OCI-LY3 (cell line): ENCODE data around the gene GRIP2.

Experiments used
- H2AFZ ChIP-seq: fragments of 200-600, 300-600 bp; shearing (Covaris generic); 2 replicates; pipeline ENCODE4 v1.6.0; 2014; ENCODE audit warnings: antibody characterized with exemption, low read depth, low read length
- H3K27ac ChIP-seq: fragments of 200-600, 300-600 bp; sonication (generic); 2 replicates; pipeline ENCODE4 v1.5.1; 2014; ENCODE audit warnings: mild to moderate bottlenecking, low read length, moderate library complexity, mixed read lengths
- H3K27me3 ChIP-seq: fragments of 200-600, 300-600 bp; sonication (generic); 2 replicates; pipeline ENCODE4 v1.6.1; 2014; ENCODE audit warnings: low read depth, low read length, mixed read lengths
- H3K36me3 ChIP-seq: fragments of 200-600, 300-600 bp; sonication (generic); replicated peaks from 2 replicates; pipeline ENCODE3; 2014; ENCODE audit warnings: low read depth, low read length, mixed read lengths
- H3K4me1 ChIP-seq: fragments of 300-600, 200-600 bp; sonication (generic); 2 replicates; pipeline ENCODE4 v1.6.1; 2014; ENCODE audit warnings: low read length, mixed read lengths
- H3K4me2 ChIP-seq: fragments of 200-600, 300-600 bp; sonication (generic); 2 replicates; pipeline ENCODE4 v1.6.1; 2014; ENCODE audit warnings: low read length, mixed read lengths
- H3K4me3 ChIP-seq: fragments of 300-600, 200-600 bp; sonication (generic); 2 replicates; pipeline ENCODE4 v1.5.1; 2014; ENCODE audit warnings: antibody characterized with exemption, mild to moderate bottlenecking, low read length, moderate library complexity
- H3K79me2 ChIP-seq: fragments of 300-600, 200-600 bp; shearing (Covaris generic); 2 replicates; pipeline ENCODE4 v1.6.1; 2014; ENCODE audit warnings: mild to moderate bottlenecking, low read length, mixed read lengths
- H3K9ac ChIP-seq: fragments of 300-600, 200-600 bp; shearing (Covaris generic); 2 replicates; pipeline ENCODE4 v1.6.0; 2014; ENCODE audit warnings: mild to moderate bottlenecking, low read length, moderate library complexity
- H3K9me3 ChIP-seq: fragments of 200-600, 300-600 bp; shearing (Covaris generic); 2 replicates; pipeline ENCODE4 v1.6.1; 2014; ENCODE audit warnings: low read length, mixed read lengths; ENCODE audit not compliant: insufficient read depth
- H4K20me1 ChIP-seq: fragments of 200-600, 300-600 bp; sonication (generic); 2 replicates; pipeline ENCODE4 v1.6.1; 2016; ENCODE audit warnings: low read length, mixed read lengths; ENCODE audit not compliant: insufficient read depth
- EZH2phosphoT487 ChIP-seq: fragments of 200-600 bp; shearing (Covaris generic); IDR thresholded peaks from 2 replicates; pipeline ENCODE4 v1.6.1; 2018; ENCODE audit warnings: antibody characterized with exemption, mixed run types, low read depth
- TF ChIP-seq, protein P1 (sequence below): fragments of 200-600, 300-600 bp; sonication (generic); IDR thresholded peaks from 2 replicates; pipeline ENCODE4 v1.5.1; 2014; ENCODE audit warnings: antibody characterized with exemption, low read length, low read depth

The GRIP2 gene

DNA sequence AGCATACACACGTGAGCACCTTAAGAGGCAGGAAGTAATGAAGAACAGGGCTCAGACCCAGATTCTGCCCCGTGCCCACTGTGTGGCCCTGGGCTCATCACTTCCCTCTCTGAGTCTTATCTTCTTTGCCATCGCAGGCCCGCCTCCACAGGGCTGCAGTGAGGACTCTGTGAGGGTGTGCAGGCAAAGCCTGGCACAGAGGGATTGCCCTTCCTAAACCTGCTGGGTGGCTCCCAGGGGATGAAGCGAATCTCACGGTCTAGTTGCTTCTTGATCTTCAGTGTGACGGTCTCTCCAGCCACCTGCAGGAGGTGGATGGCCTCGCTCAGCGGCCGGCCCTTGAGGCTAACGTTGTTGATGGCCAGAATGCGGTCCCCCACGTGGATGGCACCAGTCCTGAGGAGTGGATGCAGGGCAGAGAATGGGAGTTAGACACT is 32.8 kb downstream of the GRIP2 start:
- no peak overlapping the region for H3K9ac ChIP-seq
- H3K27me3 ChIP-seq = no peaks in the 10 kb centered on the region
- H3K4me2 ChIP-seq = no peak overlapping the region
- H3K79me2 ChIP-seq = no peaks in the 10 kb centered on the region
- H3K27ac ChIP-seq = no peak overlapping the region
- no peaks in the 10 kb centered on the region for H3K4me1 ChIP-seq
- H4K20me1 ChIP-seq = no peaks in the 10 kb centered on the region
- H3K4me3 ChIP-seq = no peak overlapping the region
- H2AFZ ChIP-seq = no peak overlapping the region
- TF ChIP-seq EZH2phosphoT487 = no peak
- TF ChIP-seq, protein P1, sequence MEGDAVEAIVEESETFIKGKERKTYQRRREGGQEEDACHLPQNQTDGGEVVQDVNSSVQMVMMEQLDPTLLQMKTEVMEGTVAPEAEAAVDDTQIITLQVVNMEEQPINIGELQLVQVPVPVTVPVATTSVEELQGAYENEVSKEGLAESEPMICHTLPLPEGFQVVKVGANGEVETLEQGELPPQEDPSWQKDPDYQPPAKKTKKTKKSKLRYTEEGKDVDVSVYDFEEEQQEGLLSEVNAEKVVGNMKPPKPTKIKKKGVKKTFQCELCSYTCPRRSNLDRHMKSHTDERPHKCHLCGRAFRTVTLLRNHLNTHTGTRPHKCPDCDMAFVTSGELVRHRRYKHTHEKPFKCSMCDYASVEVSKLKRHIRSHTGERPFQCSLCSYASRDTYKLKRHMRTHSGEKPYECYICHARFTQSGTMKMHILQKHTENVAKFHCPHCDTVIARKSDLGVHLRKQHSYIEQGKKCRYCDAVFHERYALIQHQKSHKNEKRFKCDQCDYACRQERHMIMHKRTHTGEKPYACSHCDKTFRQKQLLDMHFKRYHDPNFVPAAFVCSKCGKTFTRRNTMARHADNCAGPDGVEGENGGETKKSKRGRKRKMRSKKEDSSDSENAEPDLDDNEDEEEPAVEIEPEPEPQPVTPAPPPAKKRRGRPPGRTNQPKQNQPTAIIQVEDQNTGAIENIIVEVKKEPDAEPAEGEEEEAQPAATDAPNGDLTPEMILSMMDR = no peak
- no peaks in the 10 kb centered on the region for H3K36me3 ChIP-seq
- peaks cover 4% of the 10 kb centered on the region; the same call in 1 of the 2 replicates for H3K9me3 ChIP-seq

DNA sequence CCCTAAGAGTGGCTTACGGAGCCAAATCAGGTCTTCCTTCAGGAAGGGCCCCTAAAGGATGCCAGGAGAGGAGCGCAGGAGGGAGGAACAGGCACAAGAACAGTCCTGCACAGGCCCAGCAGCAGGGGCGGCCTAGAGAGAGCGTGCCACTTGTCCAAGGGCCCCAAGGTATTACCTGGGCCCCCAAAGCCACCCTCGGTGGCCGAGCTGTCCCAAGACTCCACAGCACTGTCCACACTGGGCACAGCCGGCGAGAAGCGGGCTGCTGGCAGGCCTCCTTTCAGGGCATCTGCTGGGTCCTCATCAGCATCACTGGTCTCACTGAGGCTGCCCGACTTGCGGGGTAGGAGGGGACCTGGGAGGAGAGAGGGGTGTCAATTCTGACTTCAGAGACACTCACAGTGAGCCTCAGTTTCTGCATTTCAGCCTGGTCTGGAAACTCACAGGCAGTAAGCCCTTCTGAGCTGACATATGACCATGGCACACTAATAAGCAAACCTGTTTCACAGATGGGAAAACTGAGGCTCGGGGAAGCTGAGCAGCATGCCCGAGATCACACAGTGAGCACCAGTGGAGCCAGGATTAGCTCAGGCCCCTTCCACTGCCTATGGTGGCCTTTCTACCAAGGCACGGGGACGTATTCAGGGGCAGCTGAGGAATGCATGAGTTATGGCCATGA is 33.4 kb downstream of the GRIP2 start:
- no peaks in the 10 kb centered on the region for H3K27me3 ChIP-seq
- peaks cover 4% of the 10 kb centered on the region; the same call in 1 of the 2 replicates for H3K9me3 ChIP-seq
- H3K79me2 ChIP-seq = no peaks in the 10 kb centered on the region
- no peaks in the 10 kb centered on the region for H4K20me1 ChIP-seq
- no peak overlapping the region for H3K9ac ChIP-seq
- no peak overlapping the region for H3K27ac ChIP-seq
- H2AFZ ChIP-seq = no peak overlapping the region
- no peaks in the 10 kb centered on the region for H3K36me3 ChIP-seq
- H3K4me2 ChIP-seq = no peak overlapping the region
- no peak overlapping the region for H3K4me3 ChIP-seq
- no peaks in the 10 kb centered on the region for H3K4me1 ChIP-seq
- TF ChIP-seq, protein P1 = no peak
- no peak for TF ChIP-seq EZH2phosphoT487

DNA sequence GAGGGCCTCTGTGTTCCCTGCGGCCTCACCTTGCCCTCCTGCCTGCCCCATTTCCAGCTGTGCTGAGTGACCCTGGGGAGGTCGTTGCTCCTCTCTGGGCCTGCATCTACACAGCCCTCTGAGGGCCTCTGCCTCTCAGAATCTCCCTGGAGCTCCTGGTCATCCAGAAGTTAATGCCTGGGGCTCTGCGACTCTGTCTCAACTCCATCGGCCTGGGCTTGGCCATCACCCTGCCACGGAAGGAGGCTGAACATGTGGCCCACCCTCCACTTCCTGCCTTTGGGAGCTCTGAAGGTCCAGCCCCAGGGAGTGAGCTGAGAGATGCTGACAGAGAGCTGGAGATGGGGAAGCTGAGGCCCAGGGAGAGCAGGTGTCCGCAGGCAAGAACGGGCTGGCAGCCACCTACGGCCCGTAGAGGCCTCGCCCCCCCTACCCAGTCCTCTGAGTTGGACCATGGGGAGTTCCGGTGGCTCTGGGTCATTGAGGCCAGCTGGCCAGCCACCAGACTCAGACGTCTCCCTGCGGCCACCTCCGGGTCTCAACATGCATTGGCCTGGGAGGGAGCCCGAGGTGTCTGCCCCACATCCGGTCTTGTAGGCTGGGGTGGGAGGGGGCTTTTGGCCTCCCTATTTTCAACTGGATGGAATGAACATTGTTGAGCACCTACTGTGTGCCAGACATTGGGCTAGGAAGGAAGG is 34.2 kb downstream of the GRIP2 start:
- no peak overlapping the region for H3K9ac ChIP-seq
- no peak overlapping the region for H3K27ac ChIP-seq
- H3K4me3 ChIP-seq = no peak overlapping the region

More for the DNA sequence above, 34.2 kb downstream of the GRIP2 start:
- H3K36me3 ChIP-seq = no peaks in the 10 kb centered on the region
- H3K27me3 ChIP-seq = no peaks in the 10 kb centered on the region
- no peak overlapping the region for H3K4me2 ChIP-seq
- H3K79me2 ChIP-seq = no peaks in the 10 kb centered on the region
- H3K9me3 ChIP-seq = peaks cover 4% of the 10 kb centered on the region; the same call in 1 of the 2 replicates
- H4K20me1 ChIP-seq = no peaks in the 10 kb centered on the region
- no peak overlapping the region for H2AFZ ChIP-seq
- no peaks in the 10 kb centered on the region for H3K4me1 ChIP-seq
- no peak for TF ChIP-seq EZH2phosphoT487
- TF ChIP-seq, protein P1 = no peak
